ENCODE measurements around the gene POM121L2. TPM values are rescaled to one million over a fixed set of nuclear protein-coding genes. Genes with fewer than 3 reads are reported as not detected.

POM121L2 gene
- total RNA-seq, 2 donors from 2014 or later = not detected

DNA sequence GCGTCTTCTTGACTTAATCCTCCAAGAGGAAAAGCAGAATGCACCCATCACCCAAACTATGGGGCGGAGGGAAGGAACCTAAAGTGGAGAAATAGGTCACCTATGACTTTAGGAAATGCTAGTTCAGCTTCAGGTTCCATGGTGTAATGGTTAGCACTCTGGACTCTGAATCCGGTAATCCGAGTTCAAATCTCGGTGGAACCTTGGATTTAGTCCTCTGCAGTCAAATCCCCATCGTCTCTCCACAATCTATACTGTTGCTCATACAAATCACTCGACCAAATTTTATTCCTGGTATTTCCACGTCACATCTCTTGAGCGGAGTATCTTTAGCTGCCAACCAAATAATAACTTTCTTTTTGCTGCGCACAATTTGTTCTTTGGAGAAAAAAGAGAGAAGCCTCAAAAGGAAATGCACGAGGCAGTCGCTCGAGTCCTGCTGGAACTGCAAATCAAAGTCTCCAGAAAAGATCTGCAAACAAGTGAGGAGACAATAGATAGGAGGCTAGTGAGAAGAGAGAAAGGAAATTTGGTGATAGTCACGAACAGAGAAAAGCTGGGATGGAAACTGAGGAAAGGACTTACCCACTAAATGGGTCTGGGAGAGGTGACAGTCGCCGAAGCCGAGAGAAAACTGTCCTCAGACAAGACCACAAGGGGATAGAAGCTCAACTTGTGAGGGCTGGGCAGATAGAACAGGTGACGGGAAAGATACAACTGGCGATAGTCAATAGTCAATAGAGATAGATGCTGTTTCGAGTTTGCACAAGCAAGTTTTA lies 16.6 kb downstream of the POM121L2 start:
- ATAC-seq = no peak
- intact Hi-C loops (cut with DNase I) = no loop called here

GRCh38 chr6:27294409-27294808 lies 17.7 kb downstream of the POM121L2 start:
- intact Hi-C loops (cut with DNase I) = no loop called here
- no peak for DNase-seq
- ATAC-seq = no peak

More for the DNA sequence above, 16.6 kb downstream of the POM121L2 start:
- DNase-seq = no peak

DNA sequence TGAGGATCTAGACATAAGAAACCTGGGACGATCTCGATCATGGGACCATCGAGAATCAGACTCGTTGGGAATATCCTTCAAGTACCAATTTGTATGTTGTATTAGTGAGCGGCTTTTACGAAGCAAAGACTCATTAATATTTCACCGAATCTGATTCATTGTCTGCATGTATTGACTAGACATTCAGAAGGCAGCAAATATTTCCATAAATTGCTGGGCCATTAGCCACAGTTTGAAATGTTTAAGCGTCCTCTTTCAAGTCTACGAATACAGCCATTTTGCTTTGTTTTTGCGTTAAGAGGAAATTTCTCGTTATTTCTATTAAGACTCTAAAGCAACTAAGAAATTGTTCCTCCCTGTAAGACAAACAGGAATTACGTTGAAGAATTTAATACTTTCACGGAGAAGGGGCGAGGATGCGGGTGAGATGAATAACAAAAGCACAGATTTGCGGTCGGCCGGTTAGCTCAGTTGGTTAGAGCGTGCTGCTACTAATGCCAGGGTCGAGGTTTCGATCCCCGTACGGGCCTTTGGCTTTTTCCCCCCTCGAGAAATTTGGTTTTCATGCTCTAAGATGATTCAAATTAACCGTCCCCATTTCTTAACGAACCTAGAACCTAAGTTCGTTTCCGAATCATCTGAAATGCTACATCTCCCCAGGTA lies 18.5 kb downstream of the POM121L2 start:
- ATAC-seq (no peak), DNase-seq (no peak)
- intact Hi-C loops (cut with DNase I) = no loop called here

DNA sequence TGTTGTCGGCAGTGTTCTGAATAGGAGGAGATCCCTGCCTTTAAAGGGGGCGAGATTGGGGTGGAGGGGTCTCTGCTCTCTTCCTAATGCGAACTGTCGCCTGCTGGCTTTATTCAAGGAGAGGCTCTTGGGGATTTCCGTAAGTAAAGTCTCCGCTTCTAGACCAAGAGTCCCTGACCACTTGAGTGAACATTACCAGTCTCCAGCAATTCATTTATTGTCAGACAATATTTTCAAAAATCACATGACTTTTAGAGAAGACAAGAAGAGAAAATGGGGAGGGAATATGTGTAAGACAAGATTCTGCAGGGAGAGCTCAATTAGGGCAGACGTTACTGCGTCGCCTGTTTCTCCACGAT lies 21.2 kb downstream of the POM121L2 start:
- intact Hi-C loops (cut with DNase I) = no loop called here
- DNase-seq (no peak), ATAC-seq (no peak)

GRCh38 chr6:27290065-27290849 lies 21.8 kb downstream of the POM121L2 start:
- DNase-seq = no peak
- no peak for ATAC-seq
- intact Hi-C loops (cut with DNase I) = no loop called here

DNA sequence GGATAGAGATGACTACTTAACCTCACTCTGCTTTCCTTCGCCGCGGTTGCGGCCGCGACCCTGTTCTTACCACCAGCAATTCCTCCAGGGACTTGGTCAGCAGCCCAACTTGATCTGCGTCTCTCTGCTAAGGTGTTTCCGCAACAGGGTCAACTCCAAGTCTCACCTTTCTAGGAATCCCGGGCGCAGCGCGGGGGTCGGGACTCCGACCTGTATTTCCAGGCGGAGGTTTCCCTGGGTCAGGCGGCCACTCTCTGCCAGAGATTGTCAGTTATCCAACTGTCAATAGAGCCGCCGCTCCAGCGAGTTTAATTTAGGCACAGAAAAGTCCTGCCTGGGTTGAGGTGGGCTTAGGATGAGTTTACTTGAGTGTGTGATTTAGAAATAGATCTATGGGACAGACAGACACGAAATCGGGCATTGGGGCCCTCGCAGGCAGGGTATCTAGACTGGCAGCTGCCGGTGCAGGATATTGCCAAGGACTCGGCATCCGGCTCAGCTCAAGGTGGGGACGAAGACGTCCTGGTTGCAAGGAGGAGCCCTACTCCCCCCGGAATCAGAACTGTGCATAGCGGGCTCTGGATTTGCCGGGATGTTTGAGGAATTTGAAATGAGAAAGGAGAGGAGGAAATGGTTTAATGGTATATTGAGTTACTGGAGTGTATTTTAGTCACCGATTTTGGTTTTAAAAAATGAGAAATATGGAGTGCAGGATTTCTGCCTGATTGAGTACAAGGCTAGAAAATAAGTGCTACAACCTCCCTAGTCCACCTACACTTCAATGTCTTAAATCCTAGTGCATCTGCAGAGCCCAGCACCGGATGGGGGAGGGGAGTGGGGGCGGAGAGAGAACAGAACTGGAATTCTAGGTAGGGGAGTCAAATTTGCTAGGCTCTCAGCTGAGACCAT lies 23.7 kb downstream of the POM121L2 start:
- ATAC-seq (no peak), DNase-seq (no peak)
- intact Hi-C loops (cut with DNase I) = no loop called here

GRCh38 chr6:27287751-27288135 lies 24.3 kb downstream of the POM121L2 start:
- intact Hi-C loops (cut with DNase I) = no loop called here
- DNase-seq = no peak
- no peak for ATAC-seq

- intact Hi-C loops (cut with DNase I) = no loop called here
- ATAC-seq = no peak
- no peak for DNase-seq
These were observed 25.9 kb downstream of the POM121L2 start for GRCh38 chr6:27286141-27286540.

DNA sequence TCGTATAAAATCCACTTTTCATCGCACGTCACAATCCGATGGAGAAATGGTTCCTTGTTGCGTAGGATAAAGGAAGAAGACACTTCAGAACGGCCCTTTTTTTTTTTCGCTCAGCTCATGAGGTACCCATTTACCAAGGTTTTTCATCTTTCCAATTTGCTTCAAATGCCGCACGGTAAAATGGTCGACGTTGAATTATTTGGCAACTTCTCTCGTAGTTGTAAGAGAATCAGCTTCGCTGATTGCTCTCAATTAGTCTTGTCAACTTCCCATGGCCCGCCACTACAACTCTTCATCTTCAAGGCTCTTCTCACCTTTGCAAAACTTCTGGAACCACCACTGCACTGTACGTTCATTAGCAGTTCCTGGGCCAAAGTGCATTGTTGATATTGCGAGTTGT lies 28.8 kb downstream of the POM121L2 start:
- ATAC-seq = no peak
- intact Hi-C loops (cut with DNase I) = no loop called here

GRCh38 chr6:27281569-27281968 lies 30.5 kb downstream of the POM121L2 start:
- DNase-seq (no peak), ATAC-seq (no peak)
- intact Hi-C loops (cut with DNase I) = no loop called here

More for the DNA sequence above, 28.8 kb downstream of the POM121L2 start:
- no peak for DNase-seq

GRCh38 chr6:27281105-27281539 lies 31.0 kb downstream of the POM121L2 start:
- ATAC-seq = no peak
- intact Hi-C loops (cut with DNase I) = no loop called here
- no peak for DNase-seq

- intact Hi-C loops (cut with DNase I) = no loop called here
- ATAC-seq (no peak), DNase-seq (no peak)
These were observed 31.5 kb downstream of the POM121L2 start for GRCh38 chr6:27280540-27281000.

GRCh38 chr6:27280064-27280539 lies 32.0 kb downstream of the POM121L2 start:
- DNase-seq = no peak
- no peak for ATAC-seq
- intact Hi-C loops (cut with DNase I) = no loop called here

DNA sequence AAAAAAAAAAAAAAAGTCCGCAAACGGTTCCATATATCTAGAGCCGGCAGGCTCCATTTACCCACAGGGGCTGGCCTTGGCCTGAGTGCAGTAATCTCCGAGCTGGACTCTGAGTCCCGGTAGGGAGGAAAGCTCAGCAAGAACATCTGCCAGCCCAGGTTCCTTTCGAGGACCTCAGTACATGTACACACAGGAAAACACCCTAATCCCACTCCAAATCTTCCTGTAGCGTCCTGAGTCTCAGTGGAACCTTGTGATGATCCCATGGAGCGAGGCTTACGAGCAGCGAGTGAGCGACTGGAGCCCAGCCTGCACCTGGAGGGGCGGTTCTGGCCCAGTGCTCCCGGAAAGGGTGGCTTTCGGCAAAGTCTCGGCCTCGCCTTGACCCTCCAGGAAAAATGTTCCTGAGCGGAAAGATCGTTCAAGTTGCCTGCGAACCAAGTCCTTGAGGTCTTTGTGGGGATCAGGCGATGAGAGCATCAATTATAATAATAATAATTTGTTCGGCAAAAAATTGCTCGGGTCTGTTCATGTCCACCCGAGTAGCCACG lies 32.5 kb downstream of the POM121L2 start:
- no peak for ATAC-seq
- DNase-seq = no peak
- intact Hi-C loops (cut with DNase I) = no loop called here

GRCh38 chr6:27275025-27275956 lies 36.8 kb downstream of the POM121L2 start:
- ATAC-seq = no peak
- intact Hi-C loops (cut with DNase I) = no loop called here
- DNase-seq = no peak

GRCh38 chr6:27273783-27274182 lies 38.3 kb downstream of the POM121L2 start:
- intact Hi-C loops (cut with DNase I) = no loop called here
- ATAC-seq (no peak), DNase-seq (no peak)

- ATAC-seq = no peak
- DNase-seq = no peak
- intact Hi-C loops (cut with DNase I) = no loop called here
These were observed 43.3 kb downstream of the POM121L2 start for GRCh38 chr6:27268803-27269202.
